GM23338 (cell line): Measurements from ENCODE around the gene CDC42BPG. TPM values are rescaled to one million over a fixed set of nuclear protein-coding genes. Genes with fewer than 3 reads are reported as not detected.

Experiments used
- ATAC-seq: fragments of 200-7000 bp; cut with Tn5 transposase; 3 replicates; pipeline ENCODE4 v1.9.1; 2020
- DNase-seq: peaks from one replicate; pipeline ENCODE4 v3.0.0-alpha.2; 2015; ENCODE audit warnings: low spot score
- H2AFZ ChIP-seq: fragments of 200-600 bp; sonication (generic); 2 replicates; pipeline ENCODE4 v1.8.0; 2016; ENCODE audit warnings: antibody characterized with exemption, mild to moderate bottlenecking, moderate library complexity
- H3F3A ChIP-seq: fragments of 200-600 bp; sonication (generic); replicated peaks from 2 replicates; pipeline ENCODE4 v1.8.0; 2017; ENCODE audit warnings: antibody characterized with exemption, mixed run types, low read depth
- H3K27ac ChIP-seq: fragments of 200-600 bp; sonication (generic); 2 replicates; pipeline ENCODE4 v1.6.1; 2016; ENCODE audit warnings: low read depth
- H3K27me3 ChIP-seq: fragments of 200-600 bp; sonication (generic); 2 replicates; pipeline ENCODE4 v1.8.0; 2016; ENCODE audit warnings: mild to moderate bottlenecking, mixed run types, moderate library complexity; ENCODE audit not compliant: insufficient read depth
- H3K36me3 ChIP-seq: fragments of 200-600 bp; sonication (generic); 2 replicates; pipeline ENCODE4 v1.8.0; 2016; ENCODE audit warnings: mild to moderate bottlenecking; ENCODE audit not compliant: insufficient read depth
- H3K4me1 ChIP-seq: fragments of 200-600 bp; sonication (generic); 2 replicates; pipeline ENCODE4 v1.8.0; 2016; ENCODE audit warnings: mild to moderate bottlenecking, moderate library complexity; ENCODE audit not compliant: insufficient read depth
- H3K4me2 ChIP-seq: fragments of 200-600 bp; sonication (generic); 2 replicates; pipeline ENCODE4 v1.7.1; 2017; ENCODE audit warnings: mixed run types
- H3K4me3 ChIP-seq: fragments of 200-600 bp; sonication (generic); 2 replicates; pipeline ENCODE4 v1.6.1; 2016; ENCODE audit warnings: mixed run types
- H3K79me2 ChIP-seq: fragments of 200-600 bp; sonication (generic); replicated peaks from 2 replicates; pipeline ENCODE4 v1.8.0; 2017; ENCODE audit warnings: mild to moderate bottlenecking; ENCODE audit not compliant: insufficient read depth
- H3K9me2 ChIP-seq: fragments of 200-600 bp; sonication (generic); 2 replicates; pipeline ENCODE4 v1.8.0; 2017; ENCODE audit not compliant: insufficient read depth
- H4K20me1 ChIP-seq: fragments of 200-600 bp; sonication (generic); replicated peaks from 2 replicates; pipeline ENCODE4 v1.8.0; 2017; ENCODE audit warnings: mild to moderate bottlenecking; ENCODE audit not compliant: insufficient read depth
- H3K27ac Mint-ChIP-seq: 2 replicates; pipeline ENCODE4 v1.8.0; 2020; ENCODE audit warnings: inconsistent platforms, mild to moderate bottlenecking, moderate library complexity, mixed read lengths
- H3K27me3 Mint-ChIP-seq: 3 replicates; pipeline ENCODE4 v1.8.0; 2022; ENCODE audit warnings: low read depth, mild to moderate bottlenecking, moderate library complexity, mixed read lengths, inconsistent platforms; ENCODE audit not compliant: insufficient read depth, poor library complexity
- H3K36me3 Mint-ChIP-seq: 3 replicates; pipeline ENCODE4 v1.8.0; 2021; ENCODE audit warnings: low read depth, mild to moderate bottlenecking, inconsistent platforms, moderate library complexity, mixed read lengths
- H3K4me1 Mint-ChIP-seq: 3 replicates; pipeline ENCODE4 v1.8.0; 2020; ENCODE audit warnings: mild to moderate bottlenecking, inconsistent platforms, mixed read lengths
- H3K4me3 Mint-ChIP-seq: 3 replicates; pipeline ENCODE4 v1.8.0; 2021; ENCODE audit warnings: moderate library complexity, mild to moderate bottlenecking, inconsistent platforms, mixed read lengths
- H3K9me3 Mint-ChIP-seq: 3 replicates; pipeline ENCODE4 v1.8.0; 2020; ENCODE audit warnings: moderate library complexity, mild to moderate bottlenecking, inconsistent platforms, mixed read lengths
- CREB1 ChIP-seq: fragments of 250-450 bp; sonication (Bioruptor Pico); IDR thresholded peaks from 2 replicates; pipeline ENCODE4 v1.5.0; 2020; ENCODE audit warnings: low read depth, mild to moderate bottlenecking, moderate library complexity
- EZH2 ChIP-seq: fragments of 200-600 bp; sonication (generic); IDR thresholded peaks from one replicate; pipeline ENCODE4 v1.8.0; 2017; ENCODE audit warnings: antibody characterized with exemption, mild to moderate bottlenecking, low read depth; ENCODE audit not compliant: unreplicated experiment
- EZH2phosphoT487 ChIP-seq: fragments of 200-600 bp; sonication (generic); IDR thresholded peaks from one replicate; pipeline ENCODE4 v1.8.1; 2018; ENCODE audit warnings: antibody characterized with exemption; ENCODE audit not compliant: unreplicated experiment
- JUNB ChIP-seq: IDR thresholded peaks from one replicate; pipeline ENCODE4 v1.6.1; 2016; ENCODE audit warnings: antibody characterized with exemption; ENCODE audit not compliant: unreplicated experiment
- NANOG ChIP-seq: IDR thresholded peaks from 2 replicates; pipeline ENCODE4 v1.6.1; 2016; ENCODE audit warnings: antibody characterized with exemption, borderline replicate concordance
- POLR2AphosphoS5 ChIP-seq: IDR thresholded peaks from 2 replicates; pipeline ENCODE4 v1.6.1; 2016; ENCODE audit warnings: antibody characterized with exemption, low read depth
- STAT1 ChIP-seq: IDR thresholded peaks from one replicate; pipeline ENCODE4 v1.6.1; 2016; ENCODE audit warnings: antibody characterized with exemption; ENCODE audit not compliant: unreplicated experiment
- ZNF114 ChIP-seq: fragments of 250-450 bp; sonication (Bioruptor Pico); IDR thresholded peaks from 2 replicates; pipeline ENCODE4 v1.5.0; 2020; ENCODE audit warnings: mild to moderate bottlenecking, moderate library complexity
- ZNF331 ChIP-seq: fragments of 250-450 bp; sonication (Bioruptor Pico); IDR thresholded peaks from 2 replicates; pipeline ENCODE4 v1.5.0; 2020; ENCODE audit warnings: low read depth, mild to moderate bottlenecking, moderate library complexity
- polyA plus RNA-seq: library from polyadenylated mRNA; unstranded; fragments of >200 nt; fragmentation: Nextera tagmentation; extraction: Ambion mirVana; gene quantifications from 2 replicates; pipeline ENCODE4 v1.2.1, GENCODE V29; 2016
- total RNA-seq: library from RNA; depleted of rRNA; stranded (reverse); fragments of >200 nt; shearing (Covaris generic); gene quantifications from 2 replicates; pipeline ENCODE4 v1.2.3, GENCODE V29; 2014
- TF ChIP-seq, protein P1 (sequence below): fragments of 250-450 bp; sonication (Bioruptor Pico); IDR thresholded peaks from 2 replicates; pipeline ENCODE4 v1.5.0; 2020; ENCODE audit warnings: mild to moderate bottlenecking, moderate library complexity
- TF ChIP-seq, protein P2 (sequence below): IDR thresholded peaks from one replicate; pipeline ENCODE4 v1.6.1; 2018; ENCODE audit warnings: antibody characterized with exemption; ENCODE audit not compliant: unreplicated experiment
- TF ChIP-seq, protein P3 (sequence below), 2 experiments: fragments of 200-600 bp in 1 of 2; sonication (generic) in 1 of 2; conservative IDR thresholded peaks; 2 replicates each; pipeline versions ENCODE4 v1.5.1 to v1.6.1; 2016 to 2017; ENCODE audit warnings: antibody characterized with exemption in 2 of 2, low read depth in 2 of 2, mild to moderate bottlenecking in 2 of 2, moderate library complexity in 1 of 2
- TF ChIP-seq, protein P4 (sequence below): IDR thresholded peaks from 2 replicates; pipeline ENCODE4 v1.6.1; 2016; ENCODE audit warnings: antibody characterized with exemption

CDC42BPG gene
- total and polyA plus RNA-seq, 2 experiments from 2014 or later, result 2.3 to 11.6 TPM

DNA sequence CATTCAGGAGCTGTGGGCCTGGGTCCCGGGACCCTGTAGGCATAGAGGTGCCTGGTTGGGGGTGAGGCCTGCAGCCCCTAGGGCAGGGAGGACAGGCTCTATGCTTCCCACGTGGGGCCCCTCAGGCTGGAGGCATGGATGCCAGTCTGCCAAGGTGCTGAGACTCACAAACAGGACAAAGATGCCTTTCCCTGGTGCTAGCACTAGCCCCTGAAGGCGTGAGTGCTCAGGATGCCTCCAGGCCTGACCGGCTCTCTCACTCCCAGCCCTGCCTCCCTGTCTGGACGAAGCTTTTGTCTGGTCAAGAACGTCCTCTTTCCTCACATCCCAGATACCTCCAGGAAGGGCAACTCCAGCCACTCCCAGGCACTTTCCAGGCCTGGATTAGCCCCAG lies 2.1 kb downstream of the CDC42BPG start:
- H3K4me3 Mint-ChIP-seq, result 0 out of 3 replicates have a peak overlapping the region, but pooled peaks have one; percentile 10
- ATAC-seq (no peak), DNase-seq (no peak)
- Histone ChIP-seq H3K4me2 (peak overlapping the region; percentile 60), H3K4me1 (peaks cover 12% of the 10 kb centered on the region), H3K79me2 (no peaks in the 10 kb centered on the region), H3K36me3 (no peaks in the 10 kb centered on the region), H3F3A (no peaks in the 10 kb centered on the region), H3K4me3 (no peak overlapping the region), H4K20me1 (no peaks in the 10 kb centered on the region), H2AFZ (no peak overlapping the region), H3K9me2 (no peaks in the 10 kb centered on the region), H3K27ac (peak overlapping the region; percentile 50; the same call in 1 of the 2 replicates), H3K27me3 (no peaks in the 10 kb centered on the region)
- H3K27me3 Mint-ChIP-seq, result peaks cover 13% of the 10 kb centered on the region
- TF ChIP-seq STAT1, result no peak
- TF ChIP-seq EZH2, result no peak
- no peak for TF ChIP-seq EZH2phosphoT487
- no peak for TF ChIP-seq JUNB
- TF ChIP-seq, protein P1, sequence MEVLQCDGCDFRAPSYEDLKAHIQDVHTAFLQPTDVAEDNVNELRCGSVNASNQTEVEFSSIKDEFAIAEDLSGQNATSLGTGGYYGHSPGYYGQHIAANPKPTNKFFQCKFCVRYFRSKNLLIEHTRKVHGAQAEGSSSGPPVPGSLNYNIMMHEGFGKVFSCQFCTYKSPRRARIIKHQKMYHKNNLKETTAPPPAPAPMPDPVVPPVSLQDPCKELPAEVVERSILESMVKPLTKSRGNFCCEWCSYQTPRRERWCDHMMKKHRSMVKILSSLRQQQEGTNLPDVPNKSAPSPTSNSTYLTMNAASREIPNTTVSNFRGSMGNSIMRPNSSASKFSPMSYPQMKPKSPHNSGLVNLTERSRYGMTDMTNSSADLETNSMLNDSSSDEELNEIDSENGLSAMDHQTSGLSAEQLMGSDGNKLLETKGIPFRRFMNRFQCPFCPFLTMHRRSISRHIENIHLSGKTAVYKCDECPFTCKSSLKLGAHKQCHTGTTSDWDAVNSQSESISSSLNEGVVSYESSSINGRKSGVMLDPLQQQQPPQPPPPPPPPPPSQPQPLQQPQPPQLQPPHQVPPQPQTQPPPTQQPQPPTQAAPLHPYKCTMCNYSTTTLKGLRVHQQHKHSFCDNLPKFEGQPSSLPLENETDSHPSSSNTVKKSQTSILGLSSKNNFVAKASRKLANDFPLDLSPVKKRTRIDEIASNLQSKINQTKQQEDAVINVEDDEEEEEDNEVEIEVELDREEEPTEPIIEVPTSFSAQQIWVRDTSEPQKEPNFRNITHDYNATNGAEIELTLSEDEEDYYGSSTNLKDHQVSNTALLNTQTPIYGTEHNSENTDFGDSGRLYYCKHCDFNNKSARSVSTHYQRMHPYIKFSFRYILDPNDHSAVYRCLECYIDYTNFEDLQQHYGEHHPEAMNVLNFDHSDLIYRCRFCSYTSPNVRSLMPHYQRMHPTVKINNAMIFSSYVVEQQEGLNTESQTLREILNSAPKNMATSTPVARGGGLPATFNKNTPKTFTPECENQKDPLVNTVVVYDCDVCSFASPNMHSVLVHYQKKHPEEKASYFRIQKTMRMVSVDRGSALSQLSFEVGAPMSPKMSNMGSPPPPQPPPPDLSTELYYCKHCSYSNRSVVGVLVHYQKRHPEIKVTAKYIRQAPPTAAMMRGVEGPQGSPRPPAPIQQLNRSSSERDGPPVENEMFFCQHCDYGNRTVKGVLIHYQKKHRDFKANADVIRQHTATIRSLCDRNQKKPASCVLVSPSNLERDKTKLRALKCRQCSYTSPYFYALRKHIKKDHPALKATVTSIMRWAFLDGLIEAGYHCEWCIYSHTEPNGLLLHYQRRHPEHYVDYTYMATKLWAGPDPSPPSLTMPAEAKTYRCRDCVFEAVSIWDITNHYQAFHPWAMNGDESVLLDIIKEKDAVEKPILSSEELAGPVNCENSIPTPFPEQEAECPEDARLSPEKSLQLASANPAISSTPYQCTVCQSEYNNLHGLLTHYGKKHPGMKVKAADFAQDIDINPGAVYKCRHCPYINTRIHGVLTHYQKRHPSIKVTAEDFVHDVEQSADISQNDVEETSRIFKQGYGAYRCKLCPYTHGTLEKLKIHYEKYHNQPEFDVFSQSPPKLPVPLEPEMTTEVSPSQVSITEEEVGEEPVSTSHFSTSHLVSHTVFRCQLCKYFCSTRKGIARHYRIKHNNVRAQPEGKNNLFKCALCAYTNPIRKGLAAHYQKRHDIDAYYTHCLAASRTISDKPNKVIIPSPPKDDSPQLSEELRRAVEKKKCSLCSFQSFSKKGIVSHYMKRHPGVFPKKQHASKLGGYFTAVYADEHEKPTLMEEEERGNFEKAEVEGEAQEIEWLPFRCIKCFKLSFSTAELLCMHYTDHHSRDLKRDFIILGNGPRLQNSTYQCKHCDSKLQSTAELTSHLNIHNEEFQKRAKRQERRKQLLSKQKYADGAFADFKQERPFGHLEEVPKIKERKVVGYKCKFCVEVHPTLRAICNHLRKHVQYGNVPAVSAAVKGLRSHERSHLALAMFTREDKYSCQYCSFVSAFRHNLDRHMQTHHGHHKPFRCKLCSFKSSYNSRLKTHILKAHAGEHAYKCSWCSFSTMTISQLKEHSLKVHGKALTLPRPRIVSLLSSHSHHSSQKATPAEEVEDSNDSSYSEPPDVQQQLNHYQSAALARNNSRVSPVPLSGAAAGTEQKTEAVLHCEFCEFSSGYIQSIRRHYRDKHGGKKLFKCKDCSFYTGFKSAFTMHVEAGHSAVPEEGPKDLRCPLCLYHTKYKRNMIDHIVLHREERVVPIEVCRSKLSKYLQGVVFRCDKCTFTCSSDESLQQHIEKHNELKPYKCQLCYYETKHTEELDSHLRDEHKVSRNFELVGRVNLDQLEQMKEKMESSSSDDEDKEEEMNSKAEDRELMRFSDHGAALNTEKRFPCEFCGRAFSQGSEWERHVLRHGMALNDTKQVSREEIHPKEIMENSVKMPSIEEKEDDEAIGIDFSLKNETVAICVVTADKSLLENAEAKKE (CRISPR knock-in tag), result no peak
- TF ChIP-seq, protein P2, sequence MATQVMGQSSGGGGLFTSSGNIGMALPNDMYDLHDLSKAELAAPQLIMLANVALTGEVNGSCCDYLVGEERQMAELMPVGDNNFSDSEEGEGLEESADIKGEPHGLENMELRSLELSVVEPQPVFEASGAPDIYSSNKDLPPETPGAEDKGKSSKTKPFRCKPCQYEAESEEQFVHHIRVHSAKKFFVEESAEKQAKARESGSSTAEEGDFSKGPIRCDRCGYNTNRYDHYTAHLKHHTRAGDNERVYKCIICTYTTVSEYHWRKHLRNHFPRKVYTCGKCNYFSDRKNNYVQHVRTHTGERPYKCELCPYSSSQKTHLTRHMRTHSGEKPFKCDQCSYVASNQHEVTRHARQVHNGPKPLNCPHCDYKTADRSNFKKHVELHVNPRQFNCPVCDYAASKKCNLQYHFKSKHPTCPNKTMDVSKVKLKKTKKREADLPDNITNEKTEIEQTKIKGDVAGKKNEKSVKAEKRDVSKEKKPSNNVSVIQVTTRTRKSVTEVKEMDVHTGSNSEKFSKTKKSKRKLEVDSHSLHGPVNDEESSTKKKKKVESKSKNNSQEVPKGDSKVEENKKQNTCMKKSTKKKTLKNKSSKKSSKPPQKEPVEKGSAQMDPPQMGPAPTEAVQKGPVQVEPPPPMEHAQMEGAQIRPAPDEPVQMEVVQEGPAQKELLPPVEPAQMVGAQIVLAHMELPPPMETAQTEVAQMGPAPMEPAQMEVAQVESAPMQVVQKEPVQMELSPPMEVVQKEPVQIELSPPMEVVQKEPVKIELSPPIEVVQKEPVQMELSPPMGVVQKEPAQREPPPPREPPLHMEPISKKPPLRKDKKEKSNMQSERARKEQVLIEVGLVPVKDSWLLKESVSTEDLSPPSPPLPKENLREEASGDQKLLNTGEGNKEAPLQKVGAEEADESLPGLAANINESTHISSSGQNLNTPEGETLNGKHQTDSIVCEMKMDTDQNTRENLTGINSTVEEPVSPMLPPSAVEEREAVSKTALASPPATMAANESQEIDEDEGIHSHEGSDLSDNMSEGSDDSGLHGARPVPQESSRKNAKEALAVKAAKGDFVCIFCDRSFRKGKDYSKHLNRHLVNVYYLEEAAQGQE, result no peak
- TF ChIP-seq, protein P3, sequence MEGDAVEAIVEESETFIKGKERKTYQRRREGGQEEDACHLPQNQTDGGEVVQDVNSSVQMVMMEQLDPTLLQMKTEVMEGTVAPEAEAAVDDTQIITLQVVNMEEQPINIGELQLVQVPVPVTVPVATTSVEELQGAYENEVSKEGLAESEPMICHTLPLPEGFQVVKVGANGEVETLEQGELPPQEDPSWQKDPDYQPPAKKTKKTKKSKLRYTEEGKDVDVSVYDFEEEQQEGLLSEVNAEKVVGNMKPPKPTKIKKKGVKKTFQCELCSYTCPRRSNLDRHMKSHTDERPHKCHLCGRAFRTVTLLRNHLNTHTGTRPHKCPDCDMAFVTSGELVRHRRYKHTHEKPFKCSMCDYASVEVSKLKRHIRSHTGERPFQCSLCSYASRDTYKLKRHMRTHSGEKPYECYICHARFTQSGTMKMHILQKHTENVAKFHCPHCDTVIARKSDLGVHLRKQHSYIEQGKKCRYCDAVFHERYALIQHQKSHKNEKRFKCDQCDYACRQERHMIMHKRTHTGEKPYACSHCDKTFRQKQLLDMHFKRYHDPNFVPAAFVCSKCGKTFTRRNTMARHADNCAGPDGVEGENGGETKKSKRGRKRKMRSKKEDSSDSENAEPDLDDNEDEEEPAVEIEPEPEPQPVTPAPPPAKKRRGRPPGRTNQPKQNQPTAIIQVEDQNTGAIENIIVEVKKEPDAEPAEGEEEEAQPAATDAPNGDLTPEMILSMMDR (conservative IDR thresholded peaks at IDR 0.05; ENCODE audit: low read depth in 2 of 2), result no peak
- TF ChIP-seq ZNF114 (CRISPR knock-in tag), result no peak
- TF ChIP-seq CREB1 (CRISPR knock-in tag), result no peak
- TF ChIP-seq POLR2AphosphoS5, result no peak
- TF ChIP-seq ZNF331 (CRISPR knock-in tag), result no peak
- TF ChIP-seq, protein P4, sequence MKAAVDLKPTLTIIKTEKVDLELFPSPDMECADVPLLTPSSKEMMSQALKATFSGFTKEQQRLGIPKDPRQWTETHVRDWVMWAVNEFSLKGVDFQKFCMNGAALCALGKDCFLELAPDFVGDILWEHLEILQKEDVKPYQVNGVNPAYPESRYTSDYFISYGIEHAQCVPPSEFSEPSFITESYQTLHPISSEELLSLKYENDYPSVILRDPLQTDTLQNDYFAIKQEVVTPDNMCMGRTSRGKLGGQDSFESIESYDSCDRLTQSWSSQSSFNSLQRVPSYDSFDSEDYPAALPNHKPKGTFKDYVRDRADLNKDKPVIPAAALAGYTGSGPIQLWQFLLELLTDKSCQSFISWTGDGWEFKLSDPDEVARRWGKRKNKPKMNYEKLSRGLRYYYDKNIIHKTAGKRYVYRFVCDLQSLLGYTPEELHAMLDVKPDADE, result no peak
- no peak for TF ChIP-seq NANOG
- H3K9me3 Mint-ChIP-seq, result no peaks in the 10 kb centered on the region
- H3K27ac Mint-ChIP-seq, result peak overlapping the region; percentile 76
- H3K4me1 Mint-ChIP-seq, result peaks cover 31% of the 10 kb centered on the region
- peaks cover 4% of the 10 kb centered on the region; the same call in 2 of the 3 replicates for H3K36me3 Mint-ChIP-seq
